IPS-18a (cell line): ENCODE data around the gene DAP3.
"Not testable (repeated sequence)": the region's sequence is repeated elsewhere in the genome, so short reads cannot be mapped to it uniquely, and the experiment has no call there.

Experiments
- H3K27ac ChIP-seq: one replicate; pipeline ENCODE4 v1.5.1; 2013; ENCODE audit warnings: low read length
- H3K27me3 ChIP-seq: one replicate; pipeline ENCODE4 v1.6.1; 2013; ENCODE audit warnings: mild to moderate bottlenecking, low read length; ENCODE audit not compliant: control insufficient read depth, insufficient read depth
- H3K36me3 ChIP-seq: one replicate; pipeline ENCODE4 v1.6.1; 2013; ENCODE audit warnings: low read depth, low read length; ENCODE audit not compliant: control insufficient read depth
- H3K4me1 ChIP-seq: one replicate; pipeline ENCODE4 v1.6.1; 2013; ENCODE audit warnings: low read depth, low read length; ENCODE audit not compliant: control insufficient read depth
- H3K4me3 ChIP-seq: one replicate; pipeline ENCODE4 v1.5.1; 2013; ENCODE audit warnings: low read length
- H3K9ac ChIP-seq: one replicate; pipeline ENCODE4 v1.6.1; 2013; ENCODE audit warnings: mild to moderate bottlenecking, low read length, moderate library complexity
- H3K9me3 ChIP-seq: one replicate; pipeline ENCODE4 v1.6.1; 2013; ENCODE audit warnings: low read depth, low read length; ENCODE audit not compliant: control insufficient read depth

The DAP3 gene

DNA sequence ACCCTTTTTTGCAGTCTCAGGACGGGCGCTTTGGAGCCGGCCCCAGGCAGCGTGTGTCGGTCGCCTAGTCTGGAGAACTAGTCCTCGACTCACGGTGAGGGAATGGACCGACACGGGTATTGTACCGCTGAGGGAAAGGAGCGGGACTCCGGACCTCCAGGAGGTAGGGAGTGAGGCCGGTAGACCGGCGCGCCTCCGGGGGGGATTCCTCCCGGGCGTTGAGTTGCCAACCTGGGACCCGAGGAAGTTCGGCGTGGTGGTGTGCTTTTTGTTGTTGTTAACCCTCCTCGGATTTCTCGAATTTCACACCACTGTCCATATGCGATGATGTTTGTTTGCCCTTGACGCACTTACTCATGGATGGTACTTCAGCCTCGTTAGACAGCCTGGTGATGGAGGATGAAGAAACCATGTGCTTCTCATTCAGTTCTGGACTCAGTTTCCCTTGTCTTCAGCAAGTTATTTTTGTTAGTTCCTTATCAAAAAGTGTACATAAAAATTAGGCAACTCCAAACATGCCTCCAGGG is at the start of gene DAP3:
DAP3 (plus strand) TSS at position 11 of the 527 bp plus-strand sequence. CDS start 20,689 bp downstream, outside the sequence.
- H3K27ac ChIP-seq, result peak within 1 kb of the TSS; percentile 87
- H3K4me1 ChIP-seq, H3K27me3 ChIP-seq, H3K9me3 ChIP-seq: not testable (repeated sequence)
- peak within 1 kb of the TSS; percentile 91 for H3K4me3 ChIP-seq
- H3K36me3 ChIP-seq, result peaks cover 23% of the 10 kb centered on the region
- H3K9ac ChIP-seq, result peak within 1 kb of the TSS; percentile 86

GRCh38 chr1:155640367-155640766 is 48.5 kb upstream of the DAP3 start:
- no peaks in the 10 kb centered on the region for H3K27me3 ChIP-seq
- H3K9ac ChIP-seq, result no peak overlapping the region
- H3K27ac ChIP-seq, result no peak overlapping the region
- peaks cover 8% of the 10 kb centered on the region for H3K9me3 ChIP-seq
- H3K4me3 ChIP-seq, result no peak overlapping the region
- peaks cover 11% of the 10 kb centered on the region for H3K4me1 ChIP-seq
- H3K36me3 ChIP-seq, result no peaks in the 10 kb centered on the region

DNA sequence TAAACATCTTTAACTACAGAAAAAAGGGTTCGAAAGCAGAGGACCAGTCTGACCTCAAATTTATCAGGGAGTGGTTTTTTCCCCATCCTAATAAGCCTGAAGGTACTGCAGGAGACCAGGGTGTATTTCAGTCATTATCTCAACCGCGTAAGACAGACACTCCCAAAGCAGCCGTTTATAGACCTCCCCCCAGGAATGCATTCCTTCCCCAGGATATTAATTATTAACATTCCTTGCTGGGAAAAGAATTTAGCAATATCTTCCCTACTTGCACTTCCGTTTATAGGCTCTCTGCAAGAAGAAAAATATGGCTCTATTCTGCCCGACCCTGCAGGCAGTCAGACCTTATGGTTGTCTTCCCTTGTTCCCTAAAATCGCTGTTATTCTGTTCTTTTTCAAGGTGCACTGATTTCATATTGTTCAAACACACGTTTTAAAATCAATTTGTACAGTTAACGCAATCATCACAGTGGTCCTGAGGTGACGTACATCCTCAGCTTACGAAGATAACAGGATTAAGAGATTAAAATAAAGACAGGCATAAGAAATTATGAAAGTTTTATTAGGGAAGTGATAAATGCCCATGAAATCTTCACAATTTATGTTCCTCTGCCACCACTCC is 46.2 kb upstream of the DAP3 start:
- H3K36me3 ChIP-seq, H3K4me3 ChIP-seq, H3K9me3 ChIP-seq, H3K4me1 ChIP-seq, H3K27me3 ChIP-seq, H3K9ac ChIP-seq, H3K27ac ChIP-seq: not testable (repeated sequence)

GRCh38 chr1:155643230-155643629 is 45.7 kb upstream of the DAP3 start:
- Histone ChIP-seq H3K4me1 (no peaks in the 10 kb centered on the region), H3K9me3 (peaks cover 8% of the 10 kb centered on the region), H3K27ac (no peak overlapping the region), H3K36me3 (no peaks in the 10 kb centered on the region), H3K4me3 (no peak overlapping the region), H3K27me3 (no peaks in the 10 kb centered on the region), H3K9ac (no peak overlapping the region)

DNA sequence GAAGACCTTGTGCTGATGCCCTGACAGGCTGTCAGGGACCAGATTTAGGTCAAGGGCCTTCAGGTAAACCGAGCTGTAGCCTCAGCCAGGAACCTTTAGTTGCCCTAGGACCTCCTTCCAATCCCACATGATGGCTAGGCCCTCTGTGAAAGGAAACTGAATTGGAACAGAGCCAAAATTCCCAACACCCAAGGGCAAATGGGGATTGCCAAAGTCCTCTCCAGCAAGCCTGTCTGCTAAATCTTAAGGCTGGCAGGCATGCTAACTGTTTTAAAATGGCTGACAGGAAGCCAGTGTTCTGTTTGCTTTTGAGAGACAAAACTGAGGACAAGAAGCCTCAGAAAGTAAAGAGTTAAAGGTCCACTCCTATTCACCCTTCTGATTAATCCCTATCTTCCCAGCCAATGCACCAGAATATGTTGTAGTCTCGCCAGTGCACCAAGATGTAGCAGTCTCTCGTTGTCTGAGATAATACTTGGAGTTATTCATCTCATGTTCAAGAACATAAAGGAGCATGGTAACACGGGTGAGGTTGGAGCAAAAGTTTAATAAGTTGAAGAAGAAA is 43.8 kb upstream of the DAP3 start:
- Histone ChIP-seq H3K9me3 (peaks cover 8% of the 10 kb centered on the region), H3K27me3 (no peaks in the 10 kb centered on the region), H3K27ac (no peak overlapping the region)

DNA sequence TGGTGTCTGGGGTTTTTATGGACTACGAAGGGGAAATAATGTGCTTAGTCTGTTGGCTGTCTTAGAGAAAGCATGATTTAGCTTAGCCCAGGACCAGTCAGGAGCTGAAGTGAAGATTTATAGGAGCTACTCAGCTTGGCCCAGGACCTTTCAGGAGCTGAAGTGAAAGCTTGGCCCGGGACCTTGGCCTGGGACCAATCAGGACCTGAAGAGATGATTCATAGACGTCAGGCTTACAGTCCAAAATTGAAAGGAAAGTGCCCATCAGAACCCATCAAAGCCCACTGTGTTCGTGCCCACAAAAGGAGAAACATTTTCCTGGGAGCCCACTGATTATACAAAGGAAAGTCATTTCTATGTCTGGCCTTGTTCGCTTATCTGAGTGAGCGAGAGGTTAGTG is 43.2 kb upstream of the DAP3 start:
- Histone ChIP-seq H3K36me3 (no peaks in the 10 kb centered on the region), H3K4me1 (no peaks in the 10 kb centered on the region), H3K9ac (no peak overlapping the region), H3K9me3 (peaks cover 8% of the 10 kb centered on the region), H3K4me3 (no peak overlapping the region), H3K27me3 (no peaks in the 10 kb centered on the region), H3K27ac (no peak overlapping the region)

More for the DNA sequence above, 43.8 kb upstream of the DAP3 start:
- Histone ChIP-seq H3K4me1 (no peaks in the 10 kb centered on the region), H3K9ac (no peak overlapping the region), H3K36me3 (no peaks in the 10 kb centered on the region), H3K4me3 (no peak overlapping the region)

- Histone ChIP-seq H3K9ac (no peak overlapping the region), H3K4me3 (no peak overlapping the region), H3K36me3 (no peaks in the 10 kb centered on the region), H3K4me1 (no peaks in the 10 kb centered on the region), H3K27ac (no peak overlapping the region), H3K27me3 (no peaks in the 10 kb centered on the region), H3K9me3 (peaks cover 8% of the 10 kb centered on the region)
Measured at GRCh38 chr1:155646307-155646706, 42.6 kb upstream of the DAP3 start.

DNA sequence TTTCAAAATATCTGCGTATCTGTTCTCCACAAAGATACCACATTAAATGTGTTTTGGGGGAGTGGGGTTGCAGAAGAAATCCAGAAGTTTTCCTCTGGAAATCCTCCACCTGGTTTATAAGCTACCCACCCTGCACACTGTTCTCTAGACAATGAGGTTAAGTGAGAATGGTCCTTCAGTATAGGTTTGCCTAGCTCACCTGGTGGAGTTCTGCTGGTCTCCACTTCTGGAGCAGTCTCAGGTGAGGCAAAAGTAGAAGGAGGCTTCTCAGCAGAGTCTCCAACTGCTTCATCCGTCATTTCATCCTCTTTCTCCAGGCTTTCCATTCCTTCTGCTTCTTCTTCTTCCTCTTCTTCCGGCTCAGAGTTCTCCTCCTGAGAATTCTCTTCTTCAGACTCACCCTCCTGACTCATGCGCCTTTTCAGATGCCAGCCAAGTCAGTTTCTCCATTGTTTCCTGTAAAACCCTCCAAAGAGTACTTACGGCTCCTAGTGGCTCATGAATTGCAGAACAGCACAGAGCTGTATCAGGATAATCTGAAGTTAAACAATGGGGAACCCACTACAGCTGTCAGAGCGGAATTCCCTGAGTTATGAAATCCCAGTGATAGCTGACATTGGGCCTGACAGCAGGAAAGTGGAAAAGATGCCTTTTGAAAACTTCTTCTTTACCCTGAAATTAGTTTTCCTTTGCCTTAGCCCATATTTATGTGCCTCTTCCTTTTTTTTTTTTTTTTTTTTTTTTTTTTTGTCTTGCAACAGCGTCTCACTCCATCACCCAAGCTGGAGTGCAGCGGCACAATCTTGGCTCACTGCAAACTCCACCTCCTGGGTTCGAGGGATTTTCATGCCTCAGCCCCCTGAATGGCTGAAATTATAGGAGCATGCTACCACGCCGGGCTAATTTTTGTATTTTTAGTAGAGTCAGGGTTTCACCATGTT is 40.4 kb upstream of the DAP3 start:
- no peak overlapping the region for H3K27ac ChIP-seq
- H3K9me3 ChIP-seq, result peaks cover 2% of the 10 kb centered on the region
- H3K4me3 ChIP-seq, result no peak overlapping the region
- H3K4me1 ChIP-seq, result no peaks in the 10 kb centered on the region
- H3K36me3 ChIP-seq, result no peaks in the 10 kb centered on the region
- H3K27me3 ChIP-seq, result no peaks in the 10 kb centered on the region
- H3K9ac ChIP-seq, result no peak overlapping the region

GRCh38 chr1:155649676-155650075 is 39.2 kb upstream of the DAP3 start:
- Histone ChIP-seq H3K9ac (no peak overlapping the region), H3K4me1 (no peaks in the 10 kb centered on the region), H3K27ac (no peak overlapping the region), H3K9me3 (no peaks in the 10 kb centered on the region), H3K27me3 (no peaks in the 10 kb centered on the region), H3K36me3 (no peaks in the 10 kb centered on the region), H3K4me3 (no peak overlapping the region)

- no peaks in the 10 kb centered on the region for H3K9me3 ChIP-seq
- no peak overlapping the region for H3K27ac ChIP-seq
- peaks cover 4% of the 10 kb centered on the region for H3K27me3 ChIP-seq
- no peaks in the 10 kb centered on the region for H3K4me1 ChIP-seq
- no peaks in the 10 kb centered on the region for H3K36me3 ChIP-seq
- H3K4me3 ChIP-seq, result no peak overlapping the region
- H3K9ac ChIP-seq, result no peak overlapping the region
Measured at GRCh38 chr1:155650231-155650757, 38.6 kb upstream of the DAP3 start.

GRCh38 chr1:155651861-155652661 is 36.8 kb upstream of the DAP3 start:
- Histone ChIP-seq H3K27me3 (peaks cover 4% of the 10 kb centered on the region), H3K9ac (no peak overlapping the region), H3K36me3 (no peaks in the 10 kb centered on the region), H3K4me3 (no peak overlapping the region), H3K9me3 (no peaks in the 10 kb centered on the region), H3K27ac (no peak overlapping the region), H3K4me1 (no peaks in the 10 kb centered on the region)
